Measurements from ENCODE around the gene TMEM178A.

The TMEM178A gene

GRCh38 chr2:39620067-39620466, 45.6 kb upstream of the TMEM178A start:
- peak overlapping the region; percentile 28; the same call in 1 of the 2 replicates for H3K4me2 ChIP-seq (ENCODE audit: insufficient read depth, low read length)
- DNase-seq (peak; percentile 76), ATAC-seq (ENCODE audit: insufficient read depth, low read depth) (peak; percentile 88)
- no peaks in the 10 kb centered on the region for H4K20me1 ChIP-seq (ENCODE audit: insufficient read depth, low read length)
- no peaks in the 10 kb centered on the region for H3K79me2 ChIP-seq (ENCODE audit: insufficient read depth, low read length)
- H3K9ac ChIP-seq (ENCODE audit: low read depth, low read length), result no peak overlapping the region
- no peak overlapping the region for H3K27ac ChIP-seq (ENCODE audit: low read length)
- H3K9me3 ChIP-seq (ENCODE audit: insufficient read depth, low read length, severe bottlenecking), result no peaks in the 10 kb centered on the region
- H3K36me3 ChIP-seq (ENCODE audit: insufficient read depth, low read length), result no peaks in the 10 kb centered on the region
- no peak for TF ChIP-seq CTCF (IDR thresholded peaks at IDR 0.05; ENCODE audit: borderline replicate concordance, extremely low read depth, low read length, poor library complexity, severe bottlenecking)
- TF ChIP-seq EZH2 (IDR thresholded peaks at IDR 0.05; ENCODE audit: borderline replicate concordance, low read depth, low read length, severe bottlenecking), result no peak
- no peak overlapping the region; a peak in 1 of 4 replicates for H3K4me3 ChIP-seq (ENCODE audit: low read depth in 1 of 2, low read length in 2 of 2)
- peaks cover 14% of the 10 kb centered on the region for H3K4me1 ChIP-seq (ENCODE audit: insufficient read depth, low read length)
- 0 out of 2 replicates have a peak overlapping the region, but pooled peaks have one; percentile 2 for H2AFZ ChIP-seq (ENCODE audit: low read depth, low read length)
- H3K27me3 ChIP-seq (ENCODE audit: insufficient read depth, low read length, poor library complexity), result no peaks in the 10 kb centered on the region

GRCh38 chr2:39621596-39621995, 44.1 kb upstream of the TMEM178A start:
- no peaks in the 10 kb centered on the region for H3K79me2 ChIP-seq (ENCODE audit: insufficient read depth, low read length)
- TF ChIP-seq CTCF (IDR thresholded peaks at IDR 0.05; ENCODE audit: borderline replicate concordance, extremely low read depth, low read length, poor library complexity, severe bottlenecking) (no peak), EZH2 (IDR thresholded peaks at IDR 0.05; ENCODE audit: borderline replicate concordance, low read depth, low read length, severe bottlenecking) (no peak)
- no peak overlapping the region for H3K4me3 ChIP-seq (ENCODE audit: low read depth in 1 of 2, low read length in 2 of 2)
- ATAC-seq (ENCODE audit: insufficient read depth, low read depth) (no peak), DNase-seq (no peak)
- H3K4me1 ChIP-seq (ENCODE audit: insufficient read depth, low read length), result peaks cover 14% of the 10 kb centered on the region
- no peak overlapping the region for H3K9ac ChIP-seq (ENCODE audit: low read depth, low read length)
- H3K36me3 ChIP-seq (ENCODE audit: insufficient read depth, low read length), result no peaks in the 10 kb centered on the region
- H4K20me1 ChIP-seq (ENCODE audit: insufficient read depth, low read length), result no peaks in the 10 kb centered on the region
- no peaks in the 10 kb centered on the region for H3K9me3 ChIP-seq (ENCODE audit: insufficient read depth, low read length, severe bottlenecking)
- H3K27me3 ChIP-seq (ENCODE audit: insufficient read depth, low read length, poor library complexity), result no peaks in the 10 kb centered on the region
- no peak overlapping the region for H3K4me2 ChIP-seq (ENCODE audit: insufficient read depth, low read length)
- H3K27ac ChIP-seq (ENCODE audit: low read length), result no peak overlapping the region
- H2AFZ ChIP-seq (ENCODE audit: low read depth, low read length), result no peak overlapping the region

GRCh38 chr2:39622860-39623259, 42.9 kb upstream of the TMEM178A start:
- DNase-seq (no peak), ATAC-seq (ENCODE audit: insufficient read depth, low read depth) (no peak)
- peaks cover 14% of the 10 kb centered on the region for H3K4me1 ChIP-seq (ENCODE audit: insufficient read depth, low read length)
- no peaks in the 10 kb centered on the region for H3K27me3 ChIP-seq (ENCODE audit: insufficient read depth, low read length, poor library complexity)
- no peaks in the 10 kb centered on the region for H4K20me1 ChIP-seq (ENCODE audit: insufficient read depth, low read length)
- no peaks in the 10 kb centered on the region for H3K36me3 ChIP-seq (ENCODE audit: insufficient read depth, low read length)
- H2AFZ ChIP-seq (ENCODE audit: low read depth, low read length), result no peak overlapping the region
- TF ChIP-seq CTCF (IDR thresholded peaks at IDR 0.05; ENCODE audit: borderline replicate concordance, extremely low read depth, low read length, poor library complexity, severe bottlenecking), result no peak
- no peak for TF ChIP-seq EZH2 (IDR thresholded peaks at IDR 0.05; ENCODE audit: borderline replicate concordance, low read depth, low read length, severe bottlenecking)
- no peak overlapping the region for H3K4me2 ChIP-seq (ENCODE audit: insufficient read depth, low read length)
- H3K9ac ChIP-seq (ENCODE audit: low read depth, low read length), result no peak overlapping the region
- H3K27ac ChIP-seq (ENCODE audit: low read length), result no peak overlapping the region
- no peaks in the 10 kb centered on the region for H3K79me2 ChIP-seq (ENCODE audit: insufficient read depth, low read length)
- no peaks in the 10 kb centered on the region for H3K9me3 ChIP-seq (ENCODE audit: insufficient read depth, low read length, severe bottlenecking)
- H3K4me3 ChIP-seq (ENCODE audit: low read depth in 1 of 2, low read length in 2 of 2), result no peak overlapping the region

GRCh38 chr2:39623917-39624316, 41.8 kb upstream of the TMEM178A start:
- DNase-seq, result no peak
- H3K9me3 ChIP-seq (ENCODE audit: insufficient read depth, low read length, severe bottlenecking), result no peaks in the 10 kb centered on the region
- H3K4me2 ChIP-seq (ENCODE audit: insufficient read depth, low read length), result no peak overlapping the region
- no peak overlapping the region for H3K27ac ChIP-seq (ENCODE audit: low read length)
- H3K36me3 ChIP-seq (ENCODE audit: insufficient read depth, low read length), result no peaks in the 10 kb centered on the region
- H3K4me1 ChIP-seq (ENCODE audit: insufficient read depth, low read length), result peaks cover 14% of the 10 kb centered on the region
- ATAC-seq (ENCODE audit: insufficient read depth, low read depth), result no peak
- TF ChIP-seq CTCF (IDR thresholded peaks at IDR 0.05; ENCODE audit: borderline replicate concordance, extremely low read depth, low read length, poor library complexity, severe bottlenecking), result no peak
- TF ChIP-seq EZH2 (IDR thresholded peaks at IDR 0.05; ENCODE audit: borderline replicate concordance, low read depth, low read length, severe bottlenecking), result no peak
- H2AFZ ChIP-seq (ENCODE audit: low read depth, low read length), result no peak overlapping the region
- no peaks in the 10 kb centered on the region for H3K79me2 ChIP-seq (ENCODE audit: insufficient read depth, low read length)
- no peaks in the 10 kb centered on the region for H3K27me3 ChIP-seq (ENCODE audit: insufficient read depth, low read length, poor library complexity)
- H4K20me1 ChIP-seq (ENCODE audit: insufficient read depth, low read length), result no peaks in the 10 kb centered on the region
- H3K9ac ChIP-seq (ENCODE audit: low read depth, low read length), result no peak overlapping the region
- H3K4me3 ChIP-seq (ENCODE audit: low read depth in 1 of 2, low read length in 2 of 2), result no peak overlapping the region
